Spleen (tissue), 7 donors: ENCODE measurements around the gene SUCO.

Source experiments
- CTCF ChIP-seq, 11 experiments: fragments of 200-600 bp in 7 of 11; fragments of 450-650 bp in 4 of 11; sonication (generic) in 4 of 11; IDR thresholded peaks in 8 of 11; conservative IDR thresholded peaks in 3 of 11; 1 replicate in 7 of 11; 2 replicates in 4 of 11; pipeline versions ENCODE4 v1.4.0 to v1.8.0; 2016 to 2021; ENCODE audit warnings: antibody characterized with exemption in 11 of 11, inconsistent platforms in 4 of 11, mild to moderate bottlenecking in 1 of 11
- POLR2A ChIP-seq, 3 donors: fragments of 450-650 bp; IDR thresholded peaks; one replicate each; pipeline ENCODE4 v1.5.1; 2017; ENCODE audit warnings: antibody characterized with exemption in 3 of 3, mild to moderate bottlenecking in 1 of 3
- donor health status: DM: no; HTN: no; CAD: no; lungs with moderate emphysema.
- donor health status: DM: no; HTN: no; CAD: no.
- donor health status: DM: no; HTN: no; CAD: no.

GRCh38 chr1:172658871-172659453 is 126.0 kb downstream of the SUCO start, which contains the start of gene FASLG:
- TF ChIP-seq CTCF (IDR thresholded peaks at IDR 0.05 in 8 of 11, conservative IDR thresholded peaks at IDR 0.05 in 3 of 11) (no peak), POLR2A (IDR thresholded peaks at IDR 0.05) (no peak)
